GM19397 (cell line): Measurements from ENCODE around the gene ACBD3.

Experiments used
- ATAC-seq: cut with Tn5 transposase; IDR thresholded peaks from one replicate; pipeline ENCODE4 v1.9.1; 2021; ENCODE audit warnings: mild to moderate bottlenecking, moderate library complexity; ENCODE audit not compliant: unreplicated experiment

The ACBD3 gene

GRCh38 chr1:226202246-226202645 lies 15.7 kb upstream of the ACBD3 start:
- no peak for ATAC-seq

GRCh38 chr1:226201029-226201593 lies 14.6 kb upstream of the ACBD3 start:
- no peak for ATAC-seq

GRCh38 chr1:226199971-226200370 lies 13.4 kb upstream of the ACBD3 start:
- ATAC-seq: no peak

- ATAC-seq: no peak
Observed at GRCh38 chr1:226195144-226195543, 8.6 kb upstream of the ACBD3 start.

DNA sequence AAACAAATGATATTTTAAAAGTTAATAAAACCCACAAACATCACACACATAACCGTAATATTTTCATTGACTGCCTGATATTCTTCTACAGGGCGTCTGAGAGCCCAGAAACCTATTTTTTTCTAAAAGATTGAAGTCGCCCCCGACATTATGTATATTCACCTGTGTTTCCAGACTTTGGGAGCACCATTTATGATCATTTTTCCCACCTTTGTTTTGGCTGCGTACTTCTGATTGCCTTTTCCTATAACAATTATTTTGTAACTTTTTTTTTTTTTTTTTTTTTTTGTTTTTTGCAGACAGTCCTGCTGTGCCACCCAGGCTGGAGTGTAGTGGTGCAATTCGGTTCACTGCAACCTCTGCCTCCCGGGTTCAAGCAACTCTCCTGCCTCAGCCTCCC lies 839 bp upstream of the ACBD3 start:
- no peak for ATAC-seq

DNA sequence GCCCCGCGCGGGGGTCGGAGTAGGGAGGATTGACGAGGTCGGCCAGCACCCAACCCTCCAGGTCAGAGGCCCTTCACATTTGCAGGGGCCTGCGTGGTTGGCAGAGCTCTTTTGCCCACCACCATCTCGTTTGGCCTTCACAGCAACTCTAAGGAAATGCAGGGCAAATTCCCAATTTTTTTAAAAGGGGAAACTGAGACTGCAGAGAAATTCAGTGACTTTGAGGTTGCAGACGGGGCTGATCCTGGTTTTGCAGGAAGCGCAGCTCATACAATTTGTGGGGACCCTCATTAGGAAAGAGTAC lies 430 bp upstream of the ACBD3 start:
- ATAC-seq: no peak

DNA sequence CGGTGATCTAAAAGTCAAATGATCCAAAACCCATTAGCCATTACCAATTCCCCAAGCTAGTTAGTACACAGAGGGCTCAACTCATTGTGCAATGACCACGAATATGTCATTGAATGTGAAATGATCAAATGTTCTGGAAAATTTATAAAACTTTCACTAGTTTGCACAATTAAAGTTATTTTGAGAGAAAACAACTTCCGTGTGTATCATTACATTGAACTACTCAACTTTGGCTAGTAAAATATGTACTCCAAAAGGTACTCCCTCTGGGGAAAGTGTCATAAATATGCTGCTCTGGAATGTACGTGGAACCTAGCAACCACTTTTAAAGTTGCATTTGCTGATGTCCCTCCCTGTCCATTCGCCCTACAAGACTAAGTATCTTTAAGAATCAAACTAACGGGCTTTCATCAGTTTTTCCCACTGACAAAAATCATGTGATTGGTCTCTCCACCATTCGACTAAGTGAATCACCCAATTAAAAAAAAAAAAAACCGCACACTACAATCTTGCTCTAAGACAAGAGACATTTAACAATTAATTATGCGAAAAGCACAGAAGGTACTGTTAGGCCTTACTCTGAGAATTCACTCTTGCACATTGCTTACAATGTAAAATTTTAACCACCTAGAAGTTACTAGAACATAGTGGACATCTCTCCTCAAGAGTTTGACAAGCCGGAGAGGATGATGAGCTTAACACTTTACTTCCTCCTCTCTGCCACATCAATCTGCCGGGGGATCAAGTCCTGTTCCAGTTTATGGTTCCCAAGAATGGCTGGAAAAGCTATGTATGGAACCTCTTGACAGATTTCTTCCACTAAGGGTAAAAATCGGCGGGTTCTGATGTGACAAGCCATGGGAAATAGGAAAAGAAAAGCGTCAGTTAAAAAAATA lies 1.2 kb downstream of the ACBD3 start:
- no peak for ATAC-seq

- ATAC-seq: no peak
Observed at GRCh38 chr1:226181996-226182714, 4.4 kb downstream of the ACBD3 start.

DNA sequence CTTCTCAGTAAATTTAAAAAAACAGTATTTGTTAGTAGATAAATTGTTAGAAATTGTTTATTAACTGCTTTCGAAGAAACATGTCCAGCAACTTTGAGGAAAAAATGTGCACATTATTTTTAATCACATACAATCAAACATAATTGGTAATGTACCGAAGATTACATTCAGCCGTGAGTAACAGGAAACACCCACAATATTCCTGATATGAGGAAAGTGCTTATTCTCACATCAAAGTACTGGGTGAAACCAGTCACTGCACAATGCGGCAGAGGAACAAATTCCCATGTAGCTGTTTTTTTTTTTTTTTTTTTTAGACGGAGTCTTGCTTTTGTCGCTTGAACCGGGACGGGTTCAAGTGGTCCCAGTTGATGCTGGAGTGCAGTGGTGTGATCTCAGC lies 9.7 kb downstream of the ACBD3 start:
- ATAC-seq: no peak

DNA sequence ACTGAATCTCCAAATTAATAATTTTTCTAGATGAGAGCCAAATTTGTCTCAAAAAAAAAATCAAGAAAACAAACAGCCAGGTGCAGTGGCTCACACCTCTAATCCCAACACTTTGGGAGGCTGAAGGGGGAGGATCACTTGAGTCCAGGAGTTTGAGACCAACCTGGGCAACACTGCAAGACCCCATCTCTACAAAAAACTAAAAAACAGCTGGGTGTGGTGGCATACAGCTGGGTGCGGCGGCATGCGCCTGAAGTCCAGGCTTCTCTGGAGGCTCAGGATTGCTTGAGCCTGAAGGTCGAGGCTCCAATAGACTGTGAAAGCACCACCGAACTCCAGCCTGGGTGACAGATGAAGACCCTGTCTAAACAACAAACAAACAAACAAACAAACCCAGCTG lies 14.0 kb downstream of the ACBD3 start:
- ATAC-seq: no peak

DNA sequence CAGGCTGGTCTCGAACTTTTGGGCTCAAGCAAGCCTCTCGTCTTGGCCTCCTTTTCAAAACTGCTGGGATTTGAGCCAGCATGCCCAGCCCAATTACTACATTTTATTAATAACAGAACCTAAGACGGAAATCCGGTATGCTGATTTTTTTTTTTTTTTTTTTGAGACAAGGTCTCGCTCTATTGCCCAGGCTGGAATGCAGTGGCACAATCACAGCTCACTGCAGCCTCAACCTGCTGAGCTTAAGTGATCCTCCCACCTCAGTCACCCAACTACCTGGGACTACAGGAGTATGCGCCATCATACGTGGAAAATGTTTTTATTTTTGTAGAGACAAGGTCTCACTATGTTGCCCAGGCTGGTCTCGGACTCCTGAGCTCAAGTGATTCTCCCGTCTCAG lies 20.2 kb downstream of the ACBD3 start:
- ATAC-seq: no peak

DNA sequence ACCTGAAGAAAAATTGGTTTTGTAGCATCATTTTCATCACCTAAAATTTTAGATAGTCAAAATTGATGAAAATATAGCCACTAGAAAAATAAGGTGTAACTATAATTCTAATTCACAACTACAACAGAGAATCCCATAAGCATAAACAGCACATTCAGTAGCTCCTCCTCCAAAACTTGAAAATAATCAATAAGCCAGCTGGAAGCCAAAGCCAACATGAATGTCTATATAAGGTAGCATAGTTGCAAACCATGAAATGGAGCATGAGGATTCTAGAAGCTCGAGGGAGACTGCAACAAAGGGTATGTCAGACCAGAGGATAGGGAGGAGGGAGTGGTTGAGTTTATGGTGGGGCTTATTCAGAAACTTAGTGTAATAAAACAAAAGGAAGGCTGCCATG lies 22.4 kb downstream of the ACBD3 start:
- no peak for ATAC-seq

GRCh38 chr1:226162898-226163297 lies 23.6 kb downstream of the ACBD3 start:
- no peak for ATAC-seq

GRCh38 chr1:226158983-226159382 lies 27.6 kb downstream of the ACBD3 start:
- ATAC-seq: no peak

- no peak for ATAC-seq
Observed at GRCh38 chr1:226158457-226158856, 28.1 kb downstream of the ACBD3 start.

- no peak for ATAC-seq
Observed at GRCh38 chr1:226157761-226158316, 28.7 kb downstream of the ACBD3 start.

- ATAC-seq: no peak
Observed at GRCh38 chr1:226154593-226154992, 31.9 kb downstream of the ACBD3 start.

GRCh38 chr1:226149806-226150205 lies 36.7 kb downstream of the ACBD3 start:
- no peak for ATAC-seq

DNA sequence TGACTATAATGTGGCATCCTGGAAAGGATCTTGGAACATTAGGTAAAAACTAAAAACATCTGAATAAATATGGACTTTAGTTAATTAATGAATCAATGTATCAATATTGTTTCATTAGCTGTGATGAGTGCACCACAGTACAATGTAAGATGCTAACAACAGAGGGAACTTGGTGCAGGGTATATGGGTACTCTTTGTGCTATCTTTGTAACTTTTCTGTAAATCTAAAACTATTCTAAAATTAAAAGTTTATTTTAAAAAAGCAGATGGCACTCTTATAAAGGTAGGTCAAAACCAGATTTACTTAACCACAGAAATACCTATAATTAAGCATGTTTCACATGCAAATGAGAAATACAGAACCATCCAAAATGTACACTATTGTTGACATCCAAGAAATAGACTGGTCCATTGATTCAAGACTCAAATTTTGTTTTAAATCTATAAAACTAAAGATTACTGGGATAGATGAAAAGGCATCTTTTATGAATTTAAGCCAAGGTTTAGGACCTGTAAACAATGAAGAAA lies 38.4 kb downstream of the ACBD3 start:
- no peak for ATAC-seq

- no peak for ATAC-seq
Observed at GRCh38 chr1:226144045-226144444, 42.5 kb downstream of the ACBD3 start.

DNA sequence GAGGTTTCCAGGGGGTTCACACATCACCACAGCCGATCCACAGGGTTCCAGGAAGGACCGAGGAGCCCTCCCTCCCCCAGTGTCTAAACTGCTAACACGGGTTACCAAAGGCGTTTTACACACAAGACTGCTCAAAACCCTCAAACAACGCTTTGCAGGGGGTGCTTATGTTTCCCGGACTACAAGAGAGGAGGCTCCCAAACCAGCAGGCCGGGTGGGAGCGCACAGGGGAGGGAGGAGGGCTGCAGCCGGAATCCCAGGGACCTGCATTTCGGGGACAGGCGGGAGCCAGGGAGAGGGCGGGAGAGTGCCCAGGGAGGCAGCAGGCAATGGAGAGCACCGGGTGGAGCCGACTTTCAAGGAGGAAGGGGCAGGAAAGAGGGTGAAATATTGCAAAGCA lies 50.8 kb downstream of the ACBD3 start:
- no peak for ATAC-seq
